Activated CD4-positive, alpha-beta T cell treated with anti-CD3 and anti-CD28 coated beads, Interleukin-2, Interleukin-4, amounts not matched to agents 100 ng/mL and 50 ng/mL, durations not matched to agents 16 hours and 8 hours (primary cell): ENCODE measurements around the gene STX11.
"Not testable (repeated sequence)": the region's sequence is repeated elsewhere in the genome, so short reads cannot be mapped to it uniquely, and the experiment has no call there.

Source experiments
- DNase-seq: peaks from one replicate; pipeline ENCODE4 v3.0.0-alpha.2; 2020; ENCODE audit warnings: low spot score

Gene STX11

GRCh38 chr6:144177726-144178125 lies 27.4 kb downstream of the STX11 start:
- no peak for DNase-seq

DNA sequence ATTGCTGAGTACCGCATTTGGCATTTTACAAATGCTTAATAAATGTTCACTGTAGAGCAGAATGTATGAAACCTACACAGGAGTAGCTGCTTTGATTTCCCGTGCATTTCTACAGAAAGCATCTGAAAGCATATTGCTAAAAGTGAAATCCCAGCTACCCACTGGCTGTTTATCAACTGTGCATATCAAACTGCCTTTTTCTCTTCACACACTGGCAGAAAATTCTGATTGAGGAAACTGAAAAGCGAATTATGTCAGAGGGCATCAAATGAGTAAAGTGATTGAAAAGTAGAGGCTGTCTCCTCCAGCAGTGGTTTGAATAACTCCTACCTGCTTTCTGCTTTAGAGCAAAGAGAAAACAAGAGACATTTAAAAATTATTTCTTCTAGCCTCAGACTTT lies 28.0 kb downstream of the STX11 start:
- peak; percentile 83 for DNase-seq

DNA sequence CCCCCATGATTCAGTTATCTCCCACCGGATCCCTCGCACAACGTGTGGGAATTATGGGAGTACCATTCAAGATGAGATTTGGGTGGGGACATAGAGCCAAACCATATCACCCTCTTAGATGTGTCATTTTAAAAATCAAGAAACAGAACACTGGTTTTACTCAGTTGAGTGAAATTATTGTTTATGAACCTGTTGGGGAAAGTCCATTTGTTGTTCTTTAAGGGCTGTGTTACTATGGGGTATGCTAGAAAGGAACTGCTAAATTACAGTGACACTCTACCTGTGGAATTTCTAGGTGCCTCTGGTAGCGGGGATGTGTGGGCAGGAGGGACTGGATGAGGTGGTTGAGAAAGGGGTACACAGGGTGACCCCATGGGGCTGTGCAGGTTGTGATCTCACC lies 28.9 kb downstream of the STX11 start:
- no peak for DNase-seq

- DNase-seq: no peak
These were observed 29.5 kb downstream of the STX11 start for GRCh38 chr6:144179828-144180227.

- DNase-seq: not testable (repeated sequence)
These were observed 30.0 kb downstream of the STX11 start for GRCh38 chr6:144180354-144180753.

DNA sequence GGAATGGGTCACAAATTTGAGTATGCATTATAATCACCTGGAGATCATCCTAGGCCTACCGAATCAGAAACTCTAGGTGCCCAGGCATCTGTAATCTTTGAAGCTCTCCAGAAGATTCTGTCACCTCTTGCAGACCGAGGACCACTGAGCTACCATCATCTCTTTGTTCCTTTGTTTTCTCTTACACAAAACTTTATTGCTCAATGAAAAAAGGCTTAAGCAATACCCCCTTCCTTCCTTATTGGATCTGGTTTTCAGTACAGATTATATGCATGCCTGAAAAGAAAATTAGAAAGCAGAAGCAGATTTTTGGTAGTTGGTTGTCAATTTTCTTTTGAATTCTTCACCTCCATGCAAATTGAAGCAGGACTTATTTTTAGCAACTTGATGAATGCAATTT lies 31.3 kb downstream of the STX11 start:
- DNase-seq: no peak

GRCh38 chr6:144184186-144184585 lies 33.9 kb downstream of the STX11 start:
- not testable (repeated sequence) for DNase-seq

DNA sequence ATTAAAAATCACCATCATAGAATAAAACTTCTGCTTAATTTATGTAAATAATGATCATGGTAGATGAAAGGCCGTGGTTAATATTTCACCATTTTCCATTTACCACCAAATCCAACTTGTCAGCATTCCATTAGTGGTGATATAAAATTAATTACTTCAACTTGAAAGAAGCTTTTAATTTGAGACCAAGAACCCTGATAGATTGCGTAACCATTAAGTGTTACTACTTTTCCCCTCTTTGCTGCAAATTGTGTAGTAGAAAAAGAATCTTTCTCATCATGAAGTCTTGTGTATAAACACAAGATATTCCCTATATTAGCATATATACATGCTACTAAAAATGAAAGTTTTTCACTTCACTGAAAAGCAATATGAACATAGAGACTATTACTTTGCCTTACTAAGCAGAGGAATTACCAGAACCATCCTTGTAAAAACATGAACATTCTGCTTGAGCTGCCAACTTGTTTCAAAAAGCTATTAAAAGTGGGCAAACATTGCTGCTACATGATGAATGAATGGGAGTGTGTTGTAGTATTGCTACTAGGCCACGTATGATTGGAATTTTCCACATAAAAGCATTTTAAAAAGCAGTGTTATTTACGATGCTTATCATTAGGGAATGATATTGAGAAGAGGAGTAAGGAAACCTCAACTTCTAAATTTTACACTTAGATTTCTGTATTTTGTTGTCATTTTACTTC lies 35.0 kb downstream of the STX11 start:
- no peak for DNase-seq

- DNase-seq: no peak
These were observed 36.7 kb downstream of the STX11 start for GRCh38 chr6:144186817-144187625.

- no peak for DNase-seq
These were observed 39.0 kb downstream of the STX11 start for GRCh38 chr6:144189351-144189750.

DNA sequence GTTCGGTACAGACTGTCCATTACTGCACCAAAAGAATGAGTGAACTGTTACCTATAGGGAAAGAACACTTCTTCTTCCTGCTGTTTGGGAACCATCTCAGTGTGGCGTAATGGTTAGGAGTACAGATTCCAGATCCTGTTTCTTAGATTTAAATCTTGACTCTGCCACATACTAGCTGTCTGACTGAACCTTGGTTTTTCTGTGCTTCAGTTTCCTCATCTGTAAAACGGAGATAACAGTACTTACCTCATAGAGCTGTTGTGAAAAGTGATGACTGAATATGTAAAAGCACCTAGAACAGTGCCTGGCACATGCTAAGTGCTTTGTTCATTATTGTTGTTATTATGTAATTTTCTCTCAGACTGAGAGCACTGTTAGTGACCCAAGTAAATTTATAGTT lies 39.8 kb downstream of the STX11 start:
- no peak for DNase-seq

GRCh38 chr6:144190593-144190992 lies 40.3 kb downstream of the STX11 start:
- DNase-seq: no peak

- DNase-seq: no peak
These were observed 42.9 kb downstream of the STX11 start for GRCh38 chr6:144193181-144193580.

GRCh38 chr6:144194293-144194810 lies 44.0 kb downstream of the STX11 start:
- no peak for DNase-seq

- no peak for DNase-seq
These were observed 45.5 kb downstream of the STX11 start for GRCh38 chr6:144195671-144196270.

GRCh38 chr6:144197919-144198318 lies 47.6 kb downstream of the STX11 start:
- DNase-seq: peak; percentile 32

GRCh38 chr6:144202879-144203468 lies 52.7 kb downstream of the STX11 start:
- DNase-seq: no peak

GRCh38 chr6:144211160-144211559 lies 60.8 kb downstream of the STX11 start:
- peak; percentile 35 for DNase-seq

GRCh38 chr6:144213315-144213714 lies 63.0 kb downstream of the STX11 start:
- no peak for DNase-seq

- DNase-seq: no peak
These were observed 63.7 kb downstream of the STX11 start for GRCh38 chr6:144214029-144214428.

GRCh38 chr6:144214622-144215401 lies 64.5 kb downstream of the STX11 start:
- no peak for DNase-seq
